GM10266 (cell line): ENCODE data around the gene ZFHX3.

Experiments used
- DNase-seq: peaks from one replicate; pipeline ENCODE4 v3.0.0; 2012; ENCODE audit errors: extremely low spot score
- CTCF ChIP-seq: IDR thresholded peaks from 2 replicates; pipeline ENCODE4 v1.5.1; 2012; ENCODE audit warnings: mild to moderate bottlenecking, low read depth; ENCODE audit not compliant: control insufficient read depth, insufficient read depth; ENCODE audit errors: missing control alignments

The ZFHX3 gene

DNA sequence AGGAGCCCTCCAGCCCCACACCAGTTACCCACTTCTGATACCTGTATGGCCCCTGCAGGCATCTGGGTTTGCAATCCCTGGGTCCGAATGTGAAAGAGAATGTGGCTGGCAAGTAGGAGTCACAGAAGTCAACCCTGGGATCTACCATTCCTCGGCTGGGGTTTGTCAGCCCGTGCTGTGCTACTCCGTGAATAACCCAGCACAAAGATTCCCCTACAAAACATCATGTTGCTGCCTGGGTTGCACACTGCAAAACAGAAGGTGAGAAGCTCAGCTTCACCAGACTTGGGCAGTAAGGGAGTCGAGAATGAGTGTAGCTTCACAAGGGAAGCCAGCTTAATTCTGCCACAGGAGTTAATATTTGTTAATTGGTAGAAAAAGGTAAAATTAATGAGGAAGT is 137.1 kb downstream of the ZFHX3 start:
- TF ChIP-seq CTCF: no peak
- DNase-seq: no peak

DNA sequence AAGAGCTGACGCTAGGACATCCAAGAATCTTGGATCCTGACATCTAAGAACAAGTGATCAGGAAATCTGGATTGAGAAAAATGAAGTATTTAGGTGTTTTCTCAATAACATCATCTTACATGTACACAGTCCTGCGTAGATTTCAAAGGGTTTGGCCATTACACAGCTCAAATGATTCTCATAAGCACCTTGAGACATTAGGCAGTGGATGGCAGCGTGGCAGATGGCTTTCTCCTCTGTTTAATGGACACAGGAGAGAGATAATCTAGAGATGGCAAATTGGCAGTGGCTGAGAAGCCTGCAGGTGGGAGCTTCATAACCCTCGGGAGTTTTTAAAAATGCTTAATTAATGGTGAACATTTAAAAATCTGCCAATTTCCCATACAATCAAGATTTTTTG is 137.5 kb downstream of the ZFHX3 start:
- DNase-seq: no peak
- TF ChIP-seq CTCF: no peak

GRCh38 chr16:72909196-72909595 is 138.7 kb downstream of the ZFHX3 start:
- no peak for DNase-seq
- no peak for TF ChIP-seq CTCF

GRCh38 chr16:72908362-72909167 is 139.4 kb downstream of the ZFHX3 start:
- TF ChIP-seq CTCF: no peak
- no peak for DNase-seq

DNA sequence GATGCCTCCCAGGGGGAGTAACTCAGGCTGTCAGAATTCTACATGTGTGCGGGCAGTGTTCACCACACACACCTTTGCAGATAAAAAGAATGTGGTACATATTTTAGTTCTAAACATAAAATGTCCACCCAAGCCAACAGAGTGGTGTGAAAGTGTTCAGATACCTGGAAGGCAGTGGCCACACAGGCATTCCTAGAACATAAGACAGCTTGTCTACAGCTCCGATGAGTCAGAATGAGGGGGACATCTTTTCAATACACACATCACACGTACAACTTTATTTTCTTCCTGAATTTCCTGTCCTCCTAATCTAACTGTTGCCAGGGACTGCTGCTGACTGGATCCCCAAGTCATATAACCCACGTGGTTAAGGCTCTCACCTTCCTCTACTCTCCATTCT is 142.3 kb downstream of the ZFHX3 start:
- no peak for TF ChIP-seq CTCF
- DNase-seq: no peak

- no peak for DNase-seq
- no peak for TF ChIP-seq CTCF
These were observed 144.8 kb downstream of the ZFHX3 start for GRCh38 chr16:72903176-72903575.

- no peak for DNase-seq
- TF ChIP-seq CTCF: no peak
These were observed 145.7 kb downstream of the ZFHX3 start for GRCh38 chr16:72902206-72902605.
